Muscle of leg (tissue), 11 donors: ENCODE data around the gene GNG14. TPM values are rescaled to one million over a fixed set of nuclear protein-coding genes. Genes with fewer than 3 reads are reported as not detected.
A peak's percentile ranks its signal among the peaks of the same experiment; 100 is the strongest.

Experiments
- DNase-seq: peaks from one replicate; pipeline ENCODE4 v3.0.0; 2013
- H3K27ac ChIP-seq: one replicate; pipeline ENCODE4 v1.5.1; 2013; ENCODE audit warnings: mild to moderate bottlenecking, low read length, control low read depth
- H3K27me3 ChIP-seq: one replicate; pipeline ENCODE4 v1.6.1; 2013; ENCODE audit warnings: low read length; ENCODE audit not compliant: control insufficient read depth, insufficient read depth
- H3K36me3 ChIP-seq: one replicate; pipeline ENCODE4 v1.6.1; 2013; ENCODE audit warnings: low read length; ENCODE audit not compliant: control insufficient read depth, insufficient read depth
- H3K4me1 ChIP-seq: one replicate; pipeline ENCODE4 v1.6.1; 2013; ENCODE audit warnings: low read length; ENCODE audit not compliant: control insufficient read depth, insufficient read depth
- H3K4me3 ChIP-seq: one replicate; pipeline ENCODE4 v1.5.1; 2013; ENCODE audit warnings: low read length, control low read depth
- H3K9me3 ChIP-seq: replicated peaks from 2 replicates; pipeline ENCODE4 v1.6.1; 2013; ENCODE audit warnings: low read depth, low read length; ENCODE audit not compliant: control insufficient read depth
- WGBS: methylation state at CpG from one replicate; pipeline ENCODE4 v1.1.5; 2013; ENCODE audit warnings: missing lambda C conversion rate; ENCODE audit not compliant: insufficient coverage; 5-methylcytosine and 5-hydroxymethylcytosine counted together
- polyA plus RNA-seq, 8 donors: library from polyadenylated mRNA; unstranded; fragments of 120-200 nt; gene quantifications; one replicate each; pipeline versions ENCODE4 v1.2.1 to v1.2.3, GENCODE V29; 2013; ENCODE audit warnings: inconsistent platforms in 1 of 8, low replicate concordance in 1 of 8; ENCODE audit not compliant: insufficient read length in 8 of 8, insufficient read depth in 1 of 8
- total RNA-seq: library from RNA; stranded (reverse); fragments of 120-200 nt; gene quantifications from one replicate; pipeline ENCODE4 v1.2.4, GENCODE V29; 2013

Gene GNG14
- total and polyA plus RNA-seq, 9 donors, result 0.33 TPM; not detected in 8

GRCh38 chr19:12648088-12648487, 39.7 kb upstream of the GNG14 start:
- Histone ChIP-seq H3K27ac (no peak overlapping the region), H3K9me3 (no peaks in the 10 kb centered on the region), H3K36me3 (no peaks in the 10 kb centered on the region), H3K27me3 (peaks cover 6% of the 10 kb centered on the region), H3K4me1 (peaks cover 13% of the 10 kb centered on the region), H3K4me3 (peak overlapping the region; percentile 0)
- WGBS, result 7% methylated on average over 29 of the region's 29 CpGs
- no peak for DNase-seq

- DNase-seq, result no peak
- Histone ChIP-seq H3K27me3 (peaks cover 6% of the 10 kb centered on the region), H3K9me3 (no peaks in the 10 kb centered on the region), H3K4me3 (no peak overlapping the region), H3K36me3 (peaks cover 3% of the 10 kb centered on the region), H3K27ac (no peak overlapping the region), H3K4me1 (peaks cover 13% of the 10 kb centered on the region)
- 89% methylated on average over 7 of the region's 10 CpGs for WGBS
These were observed 37.9 kb upstream of the GNG14 start for GRCh38 chr19:12649941-12650340.

GRCh38 chr19:12652219-12652618, 35.6 kb upstream of the GNG14 start:
- H3K36me3 ChIP-seq, result peaks cover 24% of the 10 kb centered on the region

GRCh38 chr19:12655546-12655945, 32.3 kb upstream of the GNG14 start:
- DNase-seq, result no peak
- Histone ChIP-seq H3K9me3 (no peaks in the 10 kb centered on the region), H3K4me1 (no peaks in the 10 kb centered on the region), H3K36me3 (peaks cover 32% of the 10 kb centered on the region), H3K4me3 (no peak overlapping the region), H3K27me3 (no peaks in the 10 kb centered on the region), H3K27ac (no peak overlapping the region)
- WGBS, result 93% methylated on average over 7 of the region's 8 CpGs

More at GRCh38 chr19:12652219-12652618, 35.6 kb upstream of the GNG14 start:
- Histone ChIP-seq H3K9me3 (no peaks in the 10 kb centered on the region), H3K4me3 (no peak overlapping the region), H3K27ac (no peak overlapping the region), H3K27me3 (peaks cover 6% of the 10 kb centered on the region), H3K4me1 (peaks cover 13% of the 10 kb centered on the region)
- no peak for DNase-seq
- WGBS, result 100% methylated on average over 1 of the region's 6 CpGs

- H3K9me3 ChIP-seq, result no peaks in the 10 kb centered on the region
- peaks cover 43% of the 10 kb centered on the region for H3K36me3 ChIP-seq
- H3K4me1 ChIP-seq, result no peaks in the 10 kb centered on the region
- WGBS, result 62% methylated on average over 25 of the region's 50 CpGs
- H3K27me3 ChIP-seq, result no peaks in the 10 kb centered on the region
- no peak overlapping the region for H3K27ac ChIP-seq
- no peak for DNase-seq
- H3K4me3 ChIP-seq, result no peak overlapping the region
These were observed 30.8 kb upstream of the GNG14 start for GRCh38 chr19:12656899-12657571.

- H3K27ac ChIP-seq, result no peak overlapping the region
- no peaks in the 10 kb centered on the region for H3K9me3 ChIP-seq
- peaks cover 48% of the 10 kb centered on the region for H3K36me3 ChIP-seq
- no peak for DNase-seq
- WGBS, result 93% methylated on average over 15 of the region's 22 CpGs
- H3K27me3 ChIP-seq, result no peaks in the 10 kb centered on the region
- no peaks in the 10 kb centered on the region for H3K4me1 ChIP-seq
- no peak overlapping the region for H3K4me3 ChIP-seq
These were observed 29.8 kb upstream of the GNG14 start for GRCh38 chr19:12657966-12658365.

- no peak overlapping the region for H3K27ac ChIP-seq
- H3K36me3 ChIP-seq, result peaks cover 58% of the 10 kb centered on the region
- DNase-seq, result no peak
- no peak overlapping the region for H3K4me3 ChIP-seq
- WGBS, result over 99% methylated on average over 8 of the region's 12 CpGs
- H3K4me1 ChIP-seq, result peaks cover 6% of the 10 kb centered on the region
- H3K9me3 ChIP-seq, result no peaks in the 10 kb centered on the region
- no peaks in the 10 kb centered on the region for H3K27me3 ChIP-seq
These were observed 26.8 kb upstream of the GNG14 start for GRCh38 chr19:12660980-12661379.

GRCh38 chr19:12664406-12665280, 23.2 kb upstream of the GNG14 start:
- H3K27ac ChIP-seq, result no peak overlapping the region
- H3K4me3 ChIP-seq, result no peak overlapping the region
- DNase-seq, result no peak
- peaks cover 48% of the 10 kb centered on the region for H3K36me3 ChIP-seq
- no peaks in the 10 kb centered on the region for H3K27me3 ChIP-seq
- no peaks in the 10 kb centered on the region for H3K9me3 ChIP-seq
- 81% methylated on average over 29 of the region's 29 CpGs for WGBS
- H3K4me1 ChIP-seq, result peaks cover 25% of the 10 kb centered on the region

GRCh38 chr19:12665281-12665573, 22.6 kb upstream of the GNG14 start:
- Histone ChIP-seq H3K4me3 (no peak overlapping the region), H3K27me3 (no peaks in the 10 kb centered on the region), H3K9me3 (no peaks in the 10 kb centered on the region), H3K27ac (no peak overlapping the region), H3K4me1 (peaks cover 29% of the 10 kb centered on the region), H3K36me3 (peaks cover 48% of the 10 kb centered on the region)
- 80% methylated on average over 10 of the region's 10 CpGs for WGBS
- peak; percentile 68 for DNase-seq

- H3K27me3 ChIP-seq, result no peaks in the 10 kb centered on the region
- WGBS, result 52% methylated on average over 6 of the region's 12 CpGs
- no peaks in the 10 kb centered on the region for H3K9me3 ChIP-seq
- DNase-seq, result no peak
- no peak overlapping the region for H3K27ac ChIP-seq
- peaks cover 34% of the 10 kb centered on the region for H3K4me1 ChIP-seq
- peaks cover 44% of the 10 kb centered on the region for H3K36me3 ChIP-seq
- peak overlapping the region; percentile 90 for H3K4me3 ChIP-seq
These were observed 22.0 kb upstream of the GNG14 start for GRCh38 chr19:12665671-12666264.
